HCT116 (cell line): ENCODE results near the gene CD28.

Experiments
- CTCF ChIP-seq, 3 experiments: fragments of 200-600 bp in 1 of 3; sonication (generic) in 1 of 3; IDR thresholded peaks in 2 of 3; conservative IDR thresholded peaks in 1 of 3; 2 replicates each; pipeline ENCODE4 v1.5.1; 2012 to 2017; ENCODE audit warnings: low read depth in 2 of 3, low read length in 2 of 3, antibody characterized with exemption in 1 of 3, borderline replicate concordance in 1 of 3, control low read depth in 1 of 3, mild to moderate bottlenecking in 1 of 3, mixed read lengths in 1 of 3, mixed run types in 1 of 3, moderate library complexity in 1 of 3; ENCODE audit not compliant: insufficient read depth in 1 of 3
- EGR1 ChIP-seq: IDR thresholded peaks from 2 replicates; pipeline ENCODE4 v1.6.1; 2012; ENCODE audit warnings: low read depth
- EZH2phosphoT487 ChIP-seq: fragments of 200-600 bp; IDR thresholded peaks from 2 replicates; pipeline ENCODE4 v1.6.1; 2018; ENCODE audit warnings: antibody characterized with exemption, borderline replicate concordance
- POLR2A ChIP-seq: IDR thresholded peaks from 2 replicates; pipeline ENCODE4 v1.7.0; 2011; ENCODE audit warnings: borderline replicate concordance; ENCODE audit not compliant: insufficient read depth, insufficient read length; ENCODE audit errors: extremely low read depth
- POLR2AphosphoS5 ChIP-seq: IDR thresholded peaks from 2 replicates; pipeline ENCODE4 v1.6.1; 2011; ENCODE audit warnings: mild to moderate bottlenecking, low read depth, low read length, moderate library complexity
- ZNF274 ChIP-seq: fragments of 200-500 bp; sonication (Bioruptor generic); IDR thresholded peaks from 2 replicates; pipeline ENCODE4 v1.6.1; 2014; ENCODE audit warnings: mild to moderate bottlenecking, low read depth, low read length, inconsistent platforms

- TF ChIP-seq EZH2phosphoT487 = no peak
- no peak for TF ChIP-seq CTCF (IDR thresholded peaks at IDR 0.05 in 2 of 3, conservative IDR thresholded peaks at IDR 0.05 in 1 of 3; ENCODE audit: borderline replicate concordance in 1 of 3, insufficient read depth in 1 of 3, low read depth in 2 of 3, low read length in 2 of 3)
- TF ChIP-seq POLR2AphosphoS5 = no peak
- no peak for TF ChIP-seq ZNF274
- TF ChIP-seq POLR2A = no peak
- TF ChIP-seq EGR1 = no peak
Observed at GRCh38 chr2:203670939-203671338, 35.5 kb upstream of the CD28 start.
